GM12878 (cell line): Measurements from ENCODE around the gene VSIG10L. TPM values are rescaled to one million over a fixed set of nuclear protein-coding genes. Genes with fewer than 3 reads are reported as not detected.

Experiments used
- ATAC-seq: fragments of 200-7000 bp; cut with Tn5 transposase; 3 replicates; pipeline ENCODE4 v1.9.1; 2020; ENCODE audit warnings: mild to moderate bottlenecking, moderate library complexity
- BruUV-seq: library from RNA; stranded (reverse); fragments of 400-500 nt; replicated peaks from 2 replicates; lab custom pipeline; 2021; lab: Mats Ljungman, UMichigan
- CTCF ChIA-PET: fragments of 300-600 bp; sonication (Branson Sonifier 250); formaldehyde crosslinking; extraction: SDS; loops from one replicate; lab custom pipeline; 2021; ENCODE audit warnings: inconsistent platforms; lab: Yijun Ruan, JAX
- POLR2A ChIA-PET: fragments of 350-600 bp; formaldehyde crosslinking; extraction: SDS; loops from one replicate; lab custom pipeline; 2021; ENCODE audit warnings: inconsistent platforms; lab: Charles Lee
- RAD21 ChIA-PET: fragments of 300-600 bp; sonication (Branson Sonifier 250); formaldehyde crosslinking; loops from one replicate; lab custom pipeline; 2023; ENCODE audit warnings: antibody characterized with exemption; ENCODE audit not compliant: unreplicated experiment; lab: Charles Lee
- SMC1A ChIA-PET: fragments of 300-600 bp; sonication (Branson Sonifier 250); formaldehyde crosslinking; loops from one replicate; lab custom pipeline; 2023; ENCODE audit not compliant: unreplicated experiment, uncharacterized antibody; lab: Charles Lee
- DNase-seq: peaks from one replicate; pipeline ENCODE4 v3.0.0-alpha.2; 2011; ENCODE audit warnings: low read depth, low spot score
- FAIRE-seq: peaks from 3 replicates; lab custom pipeline; 2011; peaks lifted over from hg19 to GRCh38; lab: Jason Lieb, UNC
- H2AFZ ChIP-seq: 2 replicates; pipeline ENCODE4 v1.6.0; 2011; ENCODE audit warnings: low read depth, low read length, control low read depth; ENCODE audit not compliant: control insufficient read depth
- H3K27ac ChIP-seq: 2 replicates; pipeline ENCODE4 v1.5.1; 2011; ENCODE audit warnings: control low read depth; ENCODE audit not compliant: control insufficient read depth, insufficient read depth
- H3K27me3 ChIP-seq, 2 experiments: replicated peaks in 1 of 2; 2 replicates each; pipeline versions ENCODE4 v1.6.0 to v1.6.1; 2011; ENCODE audit warnings: low read length in 1 of 2; ENCODE audit not compliant: control insufficient read depth in 2 of 2, insufficient read depth in 2 of 2
- H3K36me3 ChIP-seq, 2 experiments: 2 replicates each; pipeline ENCODE4 v1.5.1; 2011; ENCODE audit warnings: low read length in 1 of 2; ENCODE audit not compliant: control insufficient read depth in 2 of 2, insufficient read depth in 2 of 2
- H3K4me1 ChIP-seq: 2 replicates; pipeline ENCODE4 v1.6.1; 2011; ENCODE audit warnings: mild to moderate bottlenecking, low read length, moderate library complexity, mixed read lengths; ENCODE audit not compliant: control insufficient read depth, insufficient read depth
- H3K4me2 ChIP-seq: 2 replicates; pipeline ENCODE4 v1.6.0; 2011; ENCODE audit warnings: control low read depth; ENCODE audit not compliant: control insufficient read depth, insufficient read depth
- H3K4me3 ChIP-seq: fragments of 200-600 bp; sonication (generic); 2 replicates; pipeline ENCODE4 v1.5.1; 2016
- H3K79me2 ChIP-seq: 2 replicates; pipeline ENCODE4 v1.6.0; 2011; ENCODE audit warnings: low read length; ENCODE audit not compliant: control insufficient read depth, insufficient read depth
- H3K9ac ChIP-seq: 2 replicates; pipeline ENCODE4 v1.8.0; 2011; ENCODE audit warnings: low read length, control low read depth, mixed read lengths; ENCODE audit not compliant: control insufficient read depth, insufficient read depth
- H3K9me3 ChIP-seq: replicated peaks from 3 replicates; pipeline ENCODE4 v1.5.1; 2011; ENCODE audit warnings: mild to moderate bottlenecking, low read length; ENCODE audit not compliant: control insufficient read depth, insufficient read depth
- H4K20me1 ChIP-seq: 2 replicates; pipeline ENCODE4 v1.6.0; 2011; ENCODE audit not compliant: control insufficient read depth, insufficient read depth
- IRF4 ChIP-seq: IDR thresholded peaks from 2 replicates; pipeline ENCODE4 v1.6.1; 2011; ENCODE audit warnings: low read depth, low read length
- SIN3A ChIP-seq: IDR thresholded peaks from 2 replicates; pipeline ENCODE4 v1.6.1; 2012; ENCODE audit warnings: low read depth, low read length, improper control_type of control experiment
- WGBS: methylation state at CpG from one replicate; pipeline ENCODE4 v1.1.6; 2016; ENCODE audit warnings: low lambda C conversion rate; ENCODE audit not compliant: insufficient replicate concordance, insufficient coverage; ENCODE audit errors: missing lambda C conversion rate; 5-methylcytosine and 5-hydroxymethylcytosine counted together
- in situ Hi-C: fragments of 300-500 bp; cut with MboI; formaldehyde crosslinking; loops from 9 replicates; pipeline ENCODE4 v1.14.3; 2018; ENCODE audit warnings: mixed read lengths
- intact Hi-C: fragments of 100-400 bp; cut with micrococcal nuclease; formaldehyde crosslinking; loops from one replicate; pipeline ENCODE4 v1.14.2; 2022; ENCODE audit not compliant: unreplicated experiment
- polyA plus RNA-seq, 11 experiments: library from polyadenylated mRNA; depleted of rRNA in 4 of 11; unstranded in 6 of 11; stranded (reverse) in 5 of 11; fragments of >200 nt; fragmentation: Nextera tagmentation in 4 of 11; fragmentation: Illumina TruSeq in 1 of 11; extraction: Ambion mirVana in 4 of 11; extraction: Trizol in 1 of 11; gene quantifications; 1 replicate in 1 of 11; 2 replicates in 10 of 11; pipeline versions ENCODE4 v1.2.1 to v1.2.3, GENCODE V29; 2011 to 2016; ENCODE audit warnings: inconsistent platforms in 2 of 11, missing spikeins in 2 of 11, low read depth in 1 of 11
- total RNA-seq, 4 experiments: library from RNA; depleted of rRNA in 3 of 4; stranded (reverse); fragments of >200 nt in 3 of 4; fragmentation: Illumina TruSeq in 1 of 4; extraction: Trizol in 1 of 4; gene quantifications; 2 replicates each; pipeline versions ENCODE4 v1.2.1 to v1.2.3, GENCODE V29; 2013 to 2021
- TF ChIP-seq, protein P1 (sequence below): fragments of 450-650 bp; IDR thresholded peaks from 2 replicates; pipeline ENCODE4 v1.6.1; 2018; ENCODE audit warnings: mild to moderate bottlenecking, low read depth, moderate library complexity; ENCODE audit not compliant: partially characterized antibody

The VSIG10L gene
- total and polyA plus RNA-seq, 10 of the 15 experiments (the other 5 are each of a cell fraction or from before 2014, with no cell fraction given) = 0.09 to 0.93 (median 0.49) TPM

DNA sequence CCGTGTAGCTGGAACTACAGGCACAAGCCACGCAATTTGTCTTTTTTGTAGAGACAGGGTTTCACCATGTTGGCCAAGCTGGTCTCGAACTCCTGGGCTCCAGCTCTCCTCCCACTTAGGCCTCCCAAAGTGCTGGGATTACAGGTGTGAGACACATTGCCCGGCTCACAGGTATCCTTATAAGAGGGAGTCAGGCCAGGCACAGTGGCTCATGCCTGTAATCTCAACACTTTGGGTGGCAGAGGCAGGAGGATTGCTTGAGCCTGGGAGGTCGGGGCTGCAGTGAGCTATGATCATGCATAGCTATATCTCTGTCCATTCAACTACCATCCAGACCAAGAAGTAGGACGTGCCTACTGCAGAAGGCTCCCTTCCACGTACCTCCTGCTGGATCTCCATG, 40.7 kb downstream of the VSIG10L start (continued):
- TF ChIP-seq, protein P1, sequence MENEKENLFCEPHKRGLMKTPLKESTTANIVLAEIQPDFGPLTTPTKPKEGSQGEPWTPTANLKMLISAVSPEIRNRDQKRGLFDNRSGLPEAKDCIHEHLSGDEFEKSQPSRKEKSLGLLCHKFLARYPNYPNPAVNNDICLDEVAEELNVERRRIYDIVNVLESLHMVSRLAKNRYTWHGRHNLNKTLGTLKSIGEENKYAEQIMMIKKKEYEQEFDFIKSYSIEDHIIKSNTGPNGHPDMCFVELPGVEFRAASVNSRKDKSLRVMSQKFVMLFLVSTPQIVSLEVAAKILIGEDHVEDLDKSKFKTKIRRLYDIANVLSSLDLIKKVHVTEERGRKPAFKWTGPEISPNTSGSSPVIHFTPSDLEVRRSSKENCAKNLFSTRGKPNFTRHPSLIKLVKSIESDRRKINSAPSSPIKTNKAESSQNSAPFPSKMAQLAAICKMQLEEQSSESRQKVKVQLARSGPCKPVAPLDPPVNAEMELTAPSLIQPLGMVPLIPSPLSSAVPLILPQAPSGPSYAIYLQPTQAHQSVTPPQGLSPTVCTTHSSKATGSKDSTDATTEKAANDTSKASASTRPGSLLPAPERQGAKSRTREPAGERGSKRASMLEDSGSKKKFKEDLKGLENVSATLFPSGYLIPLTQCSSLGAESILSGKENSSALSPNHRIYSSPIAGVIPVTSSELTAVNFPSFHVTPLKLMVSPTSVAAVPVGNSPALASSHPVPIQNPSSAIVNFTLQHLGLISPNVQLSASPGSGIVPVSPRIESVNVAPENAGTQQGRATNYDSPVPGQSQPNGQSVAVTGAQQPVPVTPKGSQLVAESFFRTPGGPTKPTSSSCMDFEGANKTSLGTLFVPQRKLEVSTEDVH = no peak
- no peak for TF ChIP-seq IRF4

DNA sequence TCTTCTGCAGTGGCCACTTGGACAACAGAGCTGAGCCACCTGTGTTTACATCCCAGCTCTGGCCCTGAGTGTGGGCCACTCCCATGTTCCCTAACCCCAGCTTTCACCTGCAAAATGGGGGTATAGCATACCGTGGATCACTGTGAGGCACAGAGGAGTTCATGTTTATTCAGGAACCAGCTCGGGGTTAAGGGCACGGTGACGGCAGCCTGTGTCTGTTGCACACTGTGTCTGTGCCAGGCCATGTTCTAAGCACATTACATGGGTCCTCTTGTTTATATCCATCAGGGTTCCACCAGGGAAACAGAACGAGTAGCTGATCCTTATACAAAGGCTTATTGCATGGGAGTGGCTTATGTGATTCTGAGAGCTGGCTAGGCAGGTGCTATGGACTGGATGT, 44.5 kb downstream of the VSIG10L start:
- Histone ChIP-seq H4K20me1 (no peaks in the 10 kb centered on the region), H3K27me3 (peaks cover 0 to 3% of the 10 kb centered on the region in 2 experiments; a peak in 2 of 4 replicates), H3K4me3 (no peak overlapping the region), H3K9ac (no peak overlapping the region), H3K79me2 (no peaks in the 10 kb centered on the region), H2AFZ (no peak overlapping the region)
- POLR2A ChIA-PET = no interaction called here
- DNase-seq = no peak
- no peak for TF ChIP-seq SIN3A
- TF ChIP-seq, all 136 proteins: peak for 0
- no peaks in the 10 kb centered on the region for H3K36me3 ChIP-seq
- no peak for ATAC-seq
- 41% methylated on average over 5 of the region's 5 CpGs for WGBS
- ChIA-PET RAD21 (no interaction called here), SMC1A (no interaction called here), CTCF (interaction anchor here (0.9 to 1.4 kb wide), 2 partner anchors 145 to 176 kb away, joined by 3 to 4 read pairs; no protein-coding TSS in a partner anchor)
- FAIRE-seq = no peak
- H3K4me1 ChIP-seq = no peaks in the 10 kb centered on the region
- no peak overlapping the region for H3K4me2 ChIP-seq
- no peak overlapping the region for H3K27ac ChIP-seq
- intact Hi-C loops = no loop called here
- BruUV-seq = no TSS peak
- in situ Hi-C loops = no loop called here
- no peaks in the 10 kb centered on the region for H3K9me3 ChIP-seq
